Measurements from ENCODE around the gene HES7.

The HES7 gene

GRCh38 chr17:8155231-8155995 is 31.5 kb upstream of the HES7 start:
- DNase-seq, result no peak

GRCh38 chr17:8154608-8155155 is 30.8 kb upstream of the HES7 start:
- DNase-seq, result no peak

- no peak for DNase-seq
These were observed 30.2 kb upstream of the HES7 start for GRCh38 chr17:8153957-8154607.

GRCh38 chr17:8153525-8153956 is 29.6 kb upstream of the HES7 start:
- no peak for DNase-seq

GRCh38 chr17:8153031-8153451 is 29.1 kb upstream of the HES7 start:
- DNase-seq, result no peak

- DNase-seq, result peak; percentile 66
These were observed 28.3 kb upstream of the HES7 start, which contains the start of gene PER1 for GRCh38 chr17:8152112-8152775. TSS of gene PER1 (minus strand) at chr17:8152404. CDS start at chr17:8150706, 1,698 bp downstream.

- DNase-seq, result no peak
These were observed 27.8 kb upstream of the HES7 start for GRCh38 chr17:8151641-8152111.

GRCh38 chr17:8151120-8151640 is 27.3 kb upstream of the HES7 start:
- no peak for DNase-seq

- DNase-seq, result no peak
These were observed 26.6 kb upstream of the HES7 start for GRCh38 chr17:8150194-8151119.

- no peak for DNase-seq
These were observed 25.7 kb upstream of the HES7 start for GRCh38 chr17:8149419-8150193.

- no peak for DNase-seq
These were observed 24.7 kb upstream of the HES7 start for GRCh38 chr17:8148560-8148959.

- DNase-seq, result no peak
These were observed 24.0 kb upstream of the HES7 start for GRCh38 chr17:8147805-8148404.

GRCh38 chr17:8147141-8147804 is 23.4 kb upstream of the HES7 start:
- DNase-seq, result no peak

GRCh38 chr17:8146381-8147140 is 22.7 kb upstream of the HES7 start:
- no peak for DNase-seq

GRCh38 chr17:8145811-8146210 is 21.9 kb upstream of the HES7 start:
- no peak for DNase-seq

GRCh38 chr17:8144401-8145231 is 20.7 kb upstream of the HES7 start:
- DNase-seq, result no peak

- no peak for DNase-seq
These were observed 19.9 kb upstream of the HES7 start for GRCh38 chr17:8143581-8144400.

Data from SIG-M5 (cell line).